ENCODE data around the gene FCMR.

GRCh38 chr1:206854401-206855129 is 67.2 kb downstream of the FCMR start:
- TF ChIP-seq CTCF (IDR thresholded peaks at IDR 0.05 in 8 of 11, conservative IDR thresholded peaks at IDR 0.05 in 3 of 11) (no peak), POLR2A (IDR thresholded peaks at IDR 0.05) (no peak), POLR2AphosphoS5 (IDR thresholded peaks at IDR 0.05) (no peak)
